Panc1 (cell line): ENCODE results near the gene ADAMTS19. TPM values are rescaled to one million over a fixed set of nuclear protein-coding genes. Genes with fewer than 3 reads are reported as not detected.

ENCODE experiments used
- ATAC-seq: fragments of 200-7000 bp; cut with Tn5 transposase; 2 replicates; pipeline ENCODE4 v1.9.1; 2020; ENCODE audit warnings: mild to moderate bottlenecking, moderate library complexity
- BruUV-seq: library from RNA; stranded (reverse); fragments of 400-500 nt; replicated peaks from 2 replicates; lab custom pipeline; 2021; lab: Mats Ljungman, UMichigan
- CTCF ChIA-PET: fragments of 300-600 bp; sonication (Branson Sonifier 250); formaldehyde crosslinking; loops from one replicate; lab custom pipeline; 2022; ENCODE audit warnings: antibody characterized with exemption; lab: Charles Lee
- POLR2A ChIA-PET: fragments of 300-600 bp; sonication (Branson Sonifier 250); formaldehyde crosslinking; loops from one replicate; lab custom pipeline; 2022; ENCODE audit warnings: antibody characterized with exemption; lab: Charles Lee
- DNase-seq: peaks from one replicate; pipeline ENCODE4 v3.0.0-alpha.2; 2010; ENCODE audit warnings: low read depth, low spot score
- H3K27ac ChIP-seq: 2 replicates; pipeline ENCODE4 v1.5.1; 2011; ENCODE audit warnings: mild to moderate bottlenecking, low read length, inconsistent platforms
- H3K27me3 ChIP-seq: fragments of 200-500 bp; sonication (Bioruptor generic); 2 replicates; pipeline ENCODE4 v1.6.0; 2014; ENCODE audit warnings: low read length, inconsistent platforms; ENCODE audit not compliant: control insufficient read depth, insufficient read depth
- H3K36me3 ChIP-seq: fragments of 200-500 bp; sonication (Bioruptor generic); 2 replicates; pipeline ENCODE4 v1.5.1; 2014; ENCODE audit warnings: inconsistent platforms, mild to moderate bottlenecking, low read length, moderate library complexity; ENCODE audit not compliant: control insufficient read depth, insufficient read depth
- H3K4me1 ChIP-seq: 2 replicates; pipeline ENCODE4 v1.5.1; 2011; ENCODE audit warnings: inconsistent platforms, mild to moderate bottlenecking, low read length, moderate library complexity; ENCODE audit not compliant: control insufficient read depth, insufficient read depth
- H3K4me3 ChIP-seq, 2 experiments: 2 replicates each; pipeline ENCODE4 v1.5.1; 2011 to 2012; ENCODE audit warnings: low read depth in 2 of 2, low read length in 2 of 2, mild to moderate bottlenecking in 2 of 2, inconsistent platforms in 1 of 2, moderate library complexity in 1 of 2
- H3K9me3 ChIP-seq: fragments of 200-500 bp; sonication (Bioruptor generic); 2 replicates; pipeline ENCODE4 v1.5.1; 2014; ENCODE audit warnings: low read depth, mild to moderate bottlenecking, inconsistent platforms, low read length, moderate library complexity; ENCODE audit not compliant: control insufficient read depth, insufficient read depth
- POLR2AphosphoS5 ChIP-seq: IDR thresholded peaks from 2 replicates; pipeline ENCODE4 v1.6.1; 2012; ENCODE audit warnings: mild to moderate bottlenecking, low read depth, low read length, moderate library complexity
- SIN3A ChIP-seq: IDR thresholded peaks from 2 replicates; pipeline ENCODE4 v1.6.1; 2012; ENCODE audit warnings: low read depth, mild to moderate bottlenecking, low read length, moderate library complexity, borderline replicate concordance; ENCODE audit not compliant: insufficient read depth
- TCF7L2 ChIP-seq: IDR thresholded peaks from 2 replicates; pipeline ENCODE4 v1.6.1; 2011; ENCODE audit warnings: mild to moderate bottlenecking, low read depth, low read length, inconsistent platforms
- in situ Hi-C: cut with HindIII; loops from 2 replicates; pipeline ENCODE4 v1.10.0; 2016; ENCODE audit warnings: low sequenced_read_pairs, low pct_unique_long_range_greater_than_20kb
- intact Hi-C: fragments of 100-400 bp; cut with micrococcal nuclease; formaldehyde crosslinking; loops from one replicate; pipeline ENCODE4 v1.10.0; 2022; ENCODE audit not compliant: unreplicated experiment
- total RNA-seq: library from RNA; stranded (reverse); gene quantifications from one replicate; pipeline ENCODE4 v1.2.1, GENCODE V29; 2021; ENCODE audit not compliant: unreplicated experiment
- TF ChIP-seq, protein P1 (sequence below), 2 experiments: IDR thresholded peaks; 2 replicates each; pipeline ENCODE4 v1.6.1; 2011 to 2012; ENCODE audit warnings: low read depth in 2 of 2, control low read depth in 1 of 2, low read length in 1 of 2, mild to moderate bottlenecking in 1 of 2, moderate library complexity in 1 of 2; ENCODE audit not compliant: insufficient read depth in 1 of 2
- TF ChIP-seq, protein P2 (sequence below): fragments of 450-650 bp; IDR thresholded peaks from 2 replicates; pipeline ENCODE4 v1.5.1; 2017; ENCODE audit warnings: mild to moderate bottlenecking

Gene ADAMTS19
- total RNA-seq, 1 experiment from 2014 or later, result not detected

DNA sequence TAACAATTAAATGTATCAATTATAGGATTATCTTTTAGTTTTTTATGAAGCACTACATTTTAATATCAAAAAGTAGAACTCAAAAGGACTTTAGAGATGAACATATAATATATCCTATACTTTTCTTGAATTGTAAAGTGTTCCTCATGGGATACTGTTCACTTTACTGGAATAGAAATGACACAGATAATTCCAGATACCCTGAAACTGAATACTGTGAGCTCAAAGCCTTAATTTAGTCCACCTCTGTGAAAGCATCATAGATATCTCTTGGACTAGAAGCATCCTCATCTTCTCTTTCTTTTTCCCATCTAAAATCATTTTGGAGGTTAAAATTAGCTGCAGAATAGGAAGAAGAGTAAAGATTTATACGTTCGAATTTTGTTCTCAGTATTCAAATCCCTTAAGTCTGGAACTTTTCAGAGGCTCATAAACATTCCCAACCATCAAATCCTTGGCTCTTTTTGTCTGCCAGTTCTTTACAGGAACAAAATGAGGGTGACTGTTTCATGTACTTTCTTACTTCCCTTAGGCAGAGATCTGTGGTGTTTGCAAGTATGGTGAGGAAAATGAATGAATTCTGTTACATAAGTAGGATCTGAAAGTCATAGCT is 49.4 kb downstream of the ADAMTS19 start:
- DNase-seq (no peak), ATAC-seq (no peak)
- in situ Hi-C loops, result no loop called here
- ChIA-PET POLR2A (no interaction called here), CTCF (no interaction called here)
- Histone ChIP-seq H3K27ac (no peak overlapping the region), H3K9me3 (no peaks in the 10 kb centered on the region), H3K4me3 (no peak overlapping the region), H3K27me3 (no peaks in the 10 kb centered on the region), H3K4me1 (no peaks in the 10 kb centered on the region), H3K36me3 (no peaks in the 10 kb centered on the region; the same call in 1 of the 2 replicates)
- BruUV-seq, result no TSS peak
- TF ChIP-seq POLR2AphosphoS5, result no peak
- TF ChIP-seq, protein P1, sequence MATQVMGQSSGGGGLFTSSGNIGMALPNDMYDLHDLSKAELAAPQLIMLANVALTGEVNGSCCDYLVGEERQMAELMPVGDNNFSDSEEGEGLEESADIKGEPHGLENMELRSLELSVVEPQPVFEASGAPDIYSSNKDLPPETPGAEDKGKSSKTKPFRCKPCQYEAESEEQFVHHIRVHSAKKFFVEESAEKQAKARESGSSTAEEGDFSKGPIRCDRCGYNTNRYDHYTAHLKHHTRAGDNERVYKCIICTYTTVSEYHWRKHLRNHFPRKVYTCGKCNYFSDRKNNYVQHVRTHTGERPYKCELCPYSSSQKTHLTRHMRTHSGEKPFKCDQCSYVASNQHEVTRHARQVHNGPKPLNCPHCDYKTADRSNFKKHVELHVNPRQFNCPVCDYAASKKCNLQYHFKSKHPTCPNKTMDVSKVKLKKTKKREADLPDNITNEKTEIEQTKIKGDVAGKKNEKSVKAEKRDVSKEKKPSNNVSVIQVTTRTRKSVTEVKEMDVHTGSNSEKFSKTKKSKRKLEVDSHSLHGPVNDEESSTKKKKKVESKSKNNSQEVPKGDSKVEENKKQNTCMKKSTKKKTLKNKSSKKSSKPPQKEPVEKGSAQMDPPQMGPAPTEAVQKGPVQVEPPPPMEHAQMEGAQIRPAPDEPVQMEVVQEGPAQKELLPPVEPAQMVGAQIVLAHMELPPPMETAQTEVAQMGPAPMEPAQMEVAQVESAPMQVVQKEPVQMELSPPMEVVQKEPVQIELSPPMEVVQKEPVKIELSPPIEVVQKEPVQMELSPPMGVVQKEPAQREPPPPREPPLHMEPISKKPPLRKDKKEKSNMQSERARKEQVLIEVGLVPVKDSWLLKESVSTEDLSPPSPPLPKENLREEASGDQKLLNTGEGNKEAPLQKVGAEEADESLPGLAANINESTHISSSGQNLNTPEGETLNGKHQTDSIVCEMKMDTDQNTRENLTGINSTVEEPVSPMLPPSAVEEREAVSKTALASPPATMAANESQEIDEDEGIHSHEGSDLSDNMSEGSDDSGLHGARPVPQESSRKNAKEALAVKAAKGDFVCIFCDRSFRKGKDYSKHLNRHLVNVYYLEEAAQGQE (IDR thresholded peaks at IDR 0.05; ENCODE audit: insufficient read depth in 1 of 2, low read depth in 2 of 2, low read length in 1 of 2), result no peak
- no peak for TF ChIP-seq TCF7L2
- TF ChIP-seq, protein P2, sequence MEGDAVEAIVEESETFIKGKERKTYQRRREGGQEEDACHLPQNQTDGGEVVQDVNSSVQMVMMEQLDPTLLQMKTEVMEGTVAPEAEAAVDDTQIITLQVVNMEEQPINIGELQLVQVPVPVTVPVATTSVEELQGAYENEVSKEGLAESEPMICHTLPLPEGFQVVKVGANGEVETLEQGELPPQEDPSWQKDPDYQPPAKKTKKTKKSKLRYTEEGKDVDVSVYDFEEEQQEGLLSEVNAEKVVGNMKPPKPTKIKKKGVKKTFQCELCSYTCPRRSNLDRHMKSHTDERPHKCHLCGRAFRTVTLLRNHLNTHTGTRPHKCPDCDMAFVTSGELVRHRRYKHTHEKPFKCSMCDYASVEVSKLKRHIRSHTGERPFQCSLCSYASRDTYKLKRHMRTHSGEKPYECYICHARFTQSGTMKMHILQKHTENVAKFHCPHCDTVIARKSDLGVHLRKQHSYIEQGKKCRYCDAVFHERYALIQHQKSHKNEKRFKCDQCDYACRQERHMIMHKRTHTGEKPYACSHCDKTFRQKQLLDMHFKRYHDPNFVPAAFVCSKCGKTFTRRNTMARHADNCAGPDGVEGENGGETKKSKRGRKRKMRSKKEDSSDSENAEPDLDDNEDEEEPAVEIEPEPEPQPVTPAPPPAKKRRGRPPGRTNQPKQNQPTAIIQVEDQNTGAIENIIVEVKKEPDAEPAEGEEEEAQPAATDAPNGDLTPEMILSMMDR, result no peak
- no peak for TF ChIP-seq SIN3A
- intact Hi-C loops, result no loop called here

DNA sequence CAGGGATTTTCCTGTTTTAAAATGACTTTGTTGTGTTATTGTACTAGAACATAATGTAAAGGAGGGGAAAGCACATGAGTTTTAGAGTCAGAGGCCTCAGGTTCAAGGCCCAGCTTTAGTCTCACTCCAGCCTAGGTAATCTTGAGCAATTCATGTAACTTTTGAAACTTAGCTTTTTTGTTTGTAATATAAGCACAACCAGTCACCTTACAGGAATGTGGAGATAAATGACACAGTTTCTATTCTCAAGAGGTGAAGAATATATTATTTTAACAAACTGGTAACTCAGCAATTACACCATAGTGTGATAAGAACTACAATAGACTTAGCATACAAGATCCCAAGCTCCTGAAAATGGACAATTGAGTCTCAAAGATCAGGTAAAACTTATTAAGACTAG is 51.2 kb downstream of the ADAMTS19 start:
- in situ Hi-C loops, result no loop called here
- Histone ChIP-seq H3K36me3 (no peaks in the 10 kb centered on the region; the same call in 1 of the 2 replicates), H3K4me1 (no peaks in the 10 kb centered on the region), H3K27me3 (no peaks in the 10 kb centered on the region), H3K9me3 (no peaks in the 10 kb centered on the region), H3K27ac (no peak overlapping the region), H3K4me3 (no peak overlapping the region)
- TF ChIP-seq, protein P2, result no peak
- TF ChIP-seq SIN3A, result no peak
- no peak for TF ChIP-seq TCF7L2
- TF ChIP-seq POLR2AphosphoS5, result no peak
- TF ChIP-seq, protein P1 (IDR thresholded peaks at IDR 0.05; ENCODE audit: insufficient read depth in 1 of 2, low read depth in 2 of 2, low read length in 1 of 2), result no peak
- intact Hi-C loops, result no loop called here
- ChIA-PET CTCF (no interaction called here), POLR2A (interaction anchor here (0.6 kb wide), 1 partner anchor 1689 kb away, joined by 3 read pairs; no protein-coding TSS in a partner anchor)
- DNase-seq, result no peak
- BruUV-seq, result no TSS peak
- no peak for ATAC-seq
